Activated naive CD4-positive, alpha-beta T cell treated with anti-CD3 and anti-CD28 coated beads, Interleukin-2, amount 50 U/mL, for 16 hours (primary cell): ENCODE data around the gene TRABD2A.
A peak's percentile ranks its signal among the peaks of the same experiment; 100 is the strongest.
"Not testable (repeated sequence)": the region's sequence is repeated elsewhere in the genome, so short reads cannot be mapped to it uniquely, and the experiment has no call there.

Source experiments
- DNase-seq: peaks from one replicate; pipeline ENCODE4 v3.0.0-alpha.2; 2020

TRABD2A gene

GRCh38 chr2:84880645-84881521 is at the start of gene TRABD2A:
TRABD2A (minus strand) TSS chr2:84881084; CDS start chr2:84881039, 45 bp downstream.
- peak; percentile 64 for DNase-seq

- no peak for DNase-seq
Measured at GRCh38 chr2:84927275-84927627, 46.4 kb upstream of the TRABD2A start.

- peak; percentile 98 for DNase-seq
Measured at GRCh38 chr2:84925724-84926376, 45.0 kb upstream of the TRABD2A start.

- DNase-seq: no peak
Measured at GRCh38 chr2:84925336-84925723, 44.4 kb upstream of the TRABD2A start.

- peak; percentile 51 for DNase-seq
Measured at GRCh38 chr2:84924173-84925106, 43.6 kb upstream of the TRABD2A start.

- no peak for DNase-seq
Measured at GRCh38 chr2:84923009-84923408, 42.1 kb upstream of the TRABD2A start.

- DNase-seq: peak; percentile 64
Measured at GRCh38 chr2:84919885-84920580, 39.1 kb upstream of the TRABD2A start.

GRCh38 chr2:84918430-84918829 is 37.5 kb upstream of the TRABD2A start:
- DNase-seq: no peak

GRCh38 chr2:84917821-84918220 is 36.9 kb upstream of the TRABD2A start:
- DNase-seq: not testable (repeated sequence)

GRCh38 chr2:84915675-84916074 is 34.8 kb upstream of the TRABD2A start:
- DNase-seq: not testable (repeated sequence)

GRCh38 chr2:84914334-84914733 is 33.5 kb upstream of the TRABD2A start:
- DNase-seq: no peak

GRCh38 chr2:84912984-84913383 is 32.1 kb upstream of the TRABD2A start:
- no peak for DNase-seq

GRCh38 chr2:84911135-84911678 is 30.3 kb upstream of the TRABD2A start:
- DNase-seq: no peak

GRCh38 chr2:84908948-84909713 is 28.2 kb upstream of the TRABD2A start:
- no peak for DNase-seq

GRCh38 chr2:84906900-84907714 is 26.2 kb upstream of the TRABD2A start:
- no peak for DNase-seq

- peak; percentile 56 for DNase-seq
Measured at GRCh38 chr2:84906108-84906899, 25.4 kb upstream of the TRABD2A start.

- peak; percentile 87 for DNase-seq
Measured at GRCh38 chr2:84905181-84906107, 24.6 kb upstream of the TRABD2A start, which contains the start of gene TMSB10. TMSB10 (plus strand) TSS chr2:84905656.

- no peak for DNase-seq
Measured at GRCh38 chr2:84904717-84905174, 23.9 kb upstream of the TRABD2A start.
